NB4 (cell line): ENCODE measurements around the gene DPH3.

ENCODE experiments used
- DNase-seq: peaks from one replicate; pipeline ENCODE4 v3.0.0; 2010; ENCODE audit warnings: low read depth
- H3K4me3 ChIP-seq: one replicate; pipeline ENCODE4 v1.5.1; 2011; ENCODE audit warnings: mild to moderate bottlenecking, low read depth, low read length, moderate library complexity
- MYC ChIP-seq: IDR thresholded peaks from 2 replicates; pipeline ENCODE4 v1.6.1; 2011; ENCODE audit warnings: low read depth, low read length
- POLR2A ChIP-seq: IDR thresholded peaks from 2 replicates; pipeline ENCODE4 v1.6.1; 2011; ENCODE audit warnings: mild to moderate bottlenecking; ENCODE audit not compliant: insufficient read length; ENCODE audit errors: extremely low read depth
- TF ChIP-seq, protein P1 (sequence below): IDR thresholded peaks from one replicate; pipeline ENCODE4 v1.5.1; 2012; ENCODE audit warnings: low read depth, low read length
- TF ChIP-seq, protein P2 (sequence below): IDR thresholded peaks from 2 replicates; pipeline ENCODE4 v1.6.1; 2011; ENCODE audit warnings: low read depth, low read length

DPH3 gene

DNA sequence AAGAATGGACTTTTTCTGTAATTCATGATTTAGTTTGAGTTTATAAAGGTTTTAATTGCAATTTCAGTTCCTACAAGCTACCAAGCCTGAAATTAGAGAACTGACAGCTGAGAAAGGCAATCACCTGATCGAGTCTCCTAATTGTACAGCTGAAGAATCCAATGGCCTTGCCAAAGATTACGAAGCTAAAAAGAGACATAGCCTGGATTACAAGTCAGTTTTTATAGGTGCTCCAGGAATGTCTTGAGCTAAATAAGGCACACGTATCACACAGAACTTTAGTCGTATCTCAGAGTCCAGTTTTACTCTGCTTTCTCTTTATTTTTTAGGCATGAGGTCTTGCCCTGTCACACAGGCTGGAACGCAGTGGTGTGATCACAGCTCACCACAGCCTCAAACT lies 6.6 kb downstream of the DPH3 start:
- H3K4me3 ChIP-seq: no peak overlapping the region
- TF ChIP-seq MYC: no peak
- TF ChIP-seq, protein P1, sequence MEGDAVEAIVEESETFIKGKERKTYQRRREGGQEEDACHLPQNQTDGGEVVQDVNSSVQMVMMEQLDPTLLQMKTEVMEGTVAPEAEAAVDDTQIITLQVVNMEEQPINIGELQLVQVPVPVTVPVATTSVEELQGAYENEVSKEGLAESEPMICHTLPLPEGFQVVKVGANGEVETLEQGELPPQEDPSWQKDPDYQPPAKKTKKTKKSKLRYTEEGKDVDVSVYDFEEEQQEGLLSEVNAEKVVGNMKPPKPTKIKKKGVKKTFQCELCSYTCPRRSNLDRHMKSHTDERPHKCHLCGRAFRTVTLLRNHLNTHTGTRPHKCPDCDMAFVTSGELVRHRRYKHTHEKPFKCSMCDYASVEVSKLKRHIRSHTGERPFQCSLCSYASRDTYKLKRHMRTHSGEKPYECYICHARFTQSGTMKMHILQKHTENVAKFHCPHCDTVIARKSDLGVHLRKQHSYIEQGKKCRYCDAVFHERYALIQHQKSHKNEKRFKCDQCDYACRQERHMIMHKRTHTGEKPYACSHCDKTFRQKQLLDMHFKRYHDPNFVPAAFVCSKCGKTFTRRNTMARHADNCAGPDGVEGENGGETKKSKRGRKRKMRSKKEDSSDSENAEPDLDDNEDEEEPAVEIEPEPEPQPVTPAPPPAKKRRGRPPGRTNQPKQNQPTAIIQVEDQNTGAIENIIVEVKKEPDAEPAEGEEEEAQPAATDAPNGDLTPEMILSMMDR: no peak
- TF ChIP-seq POLR2A: no peak
- TF ChIP-seq, protein P2, sequence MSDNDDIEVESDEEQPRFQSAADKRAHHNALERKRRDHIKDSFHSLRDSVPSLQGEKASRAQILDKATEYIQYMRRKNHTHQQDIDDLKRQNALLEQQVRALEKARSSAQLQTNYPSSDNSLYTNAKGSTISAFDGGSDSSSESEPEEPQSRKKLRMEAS: no peak
- no peak for DNase-seq

DNA sequence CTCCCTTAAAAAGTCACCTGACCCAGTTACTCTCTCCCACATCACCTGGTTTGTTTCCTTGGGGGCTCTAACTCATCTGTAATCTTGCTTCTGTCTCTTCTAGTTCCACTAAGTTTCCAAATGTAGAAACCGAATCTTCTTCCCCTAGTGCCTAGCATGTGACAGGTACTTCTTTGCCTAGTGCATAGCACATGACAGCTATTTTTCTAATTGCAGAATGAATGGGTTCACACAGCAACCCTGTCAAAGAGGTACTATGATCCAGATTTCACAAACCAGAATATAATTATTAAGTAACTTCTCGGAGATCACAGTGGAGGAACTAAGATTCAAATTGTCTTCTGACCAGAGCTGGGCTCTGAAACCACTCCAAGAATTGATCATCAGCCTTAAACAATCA lies 7.4 kb downstream of the DPH3 start:
- H3K4me3 ChIP-seq: no peak overlapping the region
- no peak for DNase-seq
- TF ChIP-seq MYC (no peak), POLR2A (no peak)
- TF ChIP-seq, protein P2: no peak
- TF ChIP-seq, protein P1: no peak

DNA sequence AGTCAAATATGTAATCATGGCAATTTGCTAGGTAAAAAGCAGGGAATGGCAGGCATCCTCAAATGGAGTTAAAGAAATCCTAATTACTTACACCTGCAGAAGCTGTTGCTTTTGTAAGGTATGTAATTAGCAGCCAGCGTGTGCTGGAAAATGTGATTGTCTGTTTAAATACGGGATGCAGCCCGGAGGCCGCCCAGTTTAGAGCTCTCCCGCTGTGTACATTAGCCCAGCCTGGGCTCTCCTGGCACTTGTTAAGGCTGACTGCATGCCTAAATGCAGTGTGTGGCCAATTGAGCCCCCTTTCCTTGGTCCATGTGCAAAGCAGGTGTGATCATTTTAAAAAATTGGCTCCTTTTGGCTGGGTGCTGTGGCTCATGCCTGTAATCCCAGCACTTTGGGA lies 9.0 kb downstream of the DPH3 start:
- no peak overlapping the region for H3K4me3 ChIP-seq
- DNase-seq: no peak
- TF ChIP-seq, protein P2: no peak
- TF ChIP-seq MYC: no peak
- TF ChIP-seq POLR2A: no peak
- TF ChIP-seq, protein P1: no peak

GRCh38 chr3:16255326-16255725 lies 9.4 kb downstream of the DPH3 start:
- no peak overlapping the region for H3K4me3 ChIP-seq
- DNase-seq: no peak
- TF ChIP-seq, protein P1: no peak

DNA sequence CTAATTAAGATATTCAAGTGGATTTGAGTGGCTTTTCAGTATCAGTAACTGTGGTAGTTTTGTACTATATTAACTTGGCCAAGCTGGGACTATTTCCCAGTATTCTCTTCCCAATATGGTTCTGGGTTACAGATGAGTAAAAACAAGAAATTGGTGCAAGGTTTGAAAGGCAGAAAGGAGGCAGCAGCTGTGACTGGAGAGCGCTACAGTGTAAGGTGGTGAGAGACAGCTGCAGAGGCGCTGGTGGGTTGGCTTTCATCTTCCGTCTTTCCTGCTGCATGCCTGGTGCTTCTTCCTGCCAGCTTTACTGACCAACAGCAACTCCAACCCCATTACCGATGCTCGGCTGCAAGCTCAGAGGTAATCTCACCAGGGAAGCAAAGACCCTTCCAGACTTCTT lies 9.8 kb downstream of the DPH3 start:
- DNase-seq: no peak
- TF ChIP-seq, protein P1: no peak
- TF ChIP-seq MYC: no peak
- TF ChIP-seq, protein P2: no peak
- TF ChIP-seq POLR2A: no peak
- H3K4me3 ChIP-seq: no peak overlapping the region

DNA sequence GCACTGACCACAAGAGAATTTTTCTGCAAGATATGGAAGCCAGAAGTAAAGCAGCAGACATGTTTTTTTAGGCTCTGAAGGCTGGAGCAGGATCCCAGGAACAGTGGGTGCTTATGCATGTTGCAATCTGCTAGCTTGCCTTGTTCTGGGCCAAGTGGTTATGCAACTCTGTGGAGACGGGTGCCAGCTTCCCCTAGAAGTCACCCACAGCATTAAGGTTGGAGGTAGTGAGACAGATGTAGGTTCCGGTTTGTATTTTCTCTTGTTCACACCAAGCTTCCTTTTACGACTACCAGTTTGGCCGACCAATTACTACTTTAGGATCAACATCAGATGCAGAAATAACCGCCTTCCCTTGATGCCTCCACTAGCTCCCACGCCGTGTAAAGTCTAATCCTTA lies 11.1 kb downstream of the DPH3 start:
- TF ChIP-seq, protein P2: peak; percentile 61
- TF ChIP-seq, protein P1: no peak
- no peak for TF ChIP-seq POLR2A
- TF ChIP-seq MYC: peak; percentile 47

More for the DNA sequence above, 11.1 kb downstream of the DPH3 start:
- no peak overlapping the region for H3K4me3 ChIP-seq
- peak; percentile 92 for DNase-seq
